Kidney (tissue), 14 donors: Measurements from ENCODE around the gene XYLT1. TPM values are rescaled to one million over a fixed set of nuclear protein-coding genes. Genes with fewer than 3 reads are reported as not detected.

Source experiments
- DNase-seq, 5 donors: peaks; one replicate each; pipeline ENCODE4 v3.0.0-alpha.2; 2013 to 2020
- FAIRE-seq: peaks from 2 replicates; lab custom pipeline; 2012; peaks lifted over from hg19 to GRCh38; lab: Jason Lieb, UNC
- H3K27ac ChIP-seq, 2 donors: one replicate each; pipeline ENCODE4 v1.7.0; 2013; ENCODE audit warnings: low read depth in 2 of 2, low read length in 2 of 2, inconsistent platforms in 1 of 2
- H3K27me3 ChIP-seq: one replicate; pipeline ENCODE4 v1.7.1; 2013; ENCODE audit warnings: low read length, inconsistent platforms; ENCODE audit not compliant: control insufficient read depth, insufficient read depth
- H3K36me3 ChIP-seq, 3 donors: one replicate each; pipeline versions ENCODE4 v1.7.0 to v1.7.1; 2013; ENCODE audit warnings: low read length in 3 of 3, control low read depth in 1 of 3, inconsistent platforms in 1 of 3; ENCODE audit not compliant: insufficient read depth in 3 of 3, control insufficient read depth in 2 of 3
- H3K4me1 ChIP-seq, 3 donors: one replicate each; pipeline versions ENCODE4 v1.7.0 to v1.7.1; 2013; ENCODE audit warnings: low read length in 3 of 3, inconsistent platforms in 1 of 3, low read depth in 1 of 3; ENCODE audit not compliant: control insufficient read depth in 2 of 3, insufficient read depth in 2 of 3
- H3K4me3 ChIP-seq, 3 donors: one replicate each; pipeline versions ENCODE4 v1.7.0 to v1.8.1; 2013; ENCODE audit warnings: low read length in 3 of 3, control low read depth in 1 of 3, inconsistent platforms in 1 of 3
- H3K9ac ChIP-seq, 3 donors: one replicate each; pipeline versions ENCODE4 v1.7.0 to v1.7.1; 2013; ENCODE audit warnings: low read length in 3 of 3, control low read depth in 1 of 3, inconsistent platforms in 1 of 3
- H3K9me3 ChIP-seq, 3 donors: one replicate each; pipeline versions ENCODE4 v1.7.0 to v1.7.1; 2013; ENCODE audit warnings: low read length in 3 of 3, control low read depth in 1 of 3, inconsistent platforms in 1 of 3; ENCODE audit not compliant: control insufficient read depth in 2 of 3, insufficient read depth in 1 of 3
- CTCF ChIP-seq: IDR thresholded peaks from 3 replicates; pipeline ENCODE4 v1.5.1; 2012; ENCODE audit warnings: mild to moderate bottlenecking, moderate library complexity, borderline replicate concordance; ENCODE audit not compliant: insufficient read depth; ENCODE audit errors: extremely low read depth
- intact Hi-C: fragments of 100-400 bp; cut with DNase I; formaldehyde crosslinking; loops from one replicate; pipeline ENCODE4 v1.11.1; 2022
- polyA plus RNA-seq: library from polyadenylated mRNA; stranded (reverse); fragments of 350-450 nt; fragmentation: Illumina TruSeq; extraction: RNeasy Lipid Tissue Mini Kit (QIAGEN cat#74804); gene quantifications from one replicate; pipeline ENCODE4 v1.2.3, GENCODE V29; 2014; ENCODE audit warnings: low read depth, low replicate concordance; ENCODE audit not compliant: insufficient read depth
- total RNA-seq: library from RNA; stranded (reverse); fragmentation: NEBNext Ultra II Directional; extraction: Animal tissue kit (Norgen Biotek cat#: 25700); gene quantifications from one replicate; pipeline ENCODE4 v1.2.1, GENCODE V29; 2021
- donor health status: control.
- donor health status: control.
- donor health status: control.
- donor health status: control.
- donor health status: control.
- donor health status: DM: yes; HTN: yes; CAD: no.
- donor health status: Normal renal cell carcinoma (clear cell type).

Gene XYLT1
- total and polyA plus RNA-seq, 2 donors from 2014 or later: 0.52 to 7.6 TPM

- Histone ChIP-seq H3K9ac (no peak overlapping the region), H3K9me3 (peaks cover 0 to 3% (median 0%) of the 10 kb centered on the region in 3 donors), H3K36me3 (no peaks in the 10 kb centered on the region), H3K27me3 (no peaks in the 10 kb centered on the region), H3K4me3 (no peak overlapping the region), H3K4me1 (no peaks in the 10 kb centered on the region), H3K27ac (no peak overlapping the region)
- DNase-seq: no peak
- intact Hi-C loops: no loop called here
- FAIRE-seq: no peak
- no peak for TF ChIP-seq CTCF
Observed at GRCh38 chr16:17053536-17054160, 417.1 kb downstream of the XYLT1 start.
